T-helper 1 cell treated with Interleukin-12 subunit alpha and Interleukin-12 subunit beta and Interleukin-4 antibody, amounts not matched to agents 30 μg/mL and 1 μg/mL, for 36 hours (primary cell): ENCODE measurements around the gene LAMA2.
"Not testable (repeated sequence)": the region's sequence is repeated elsewhere in the genome, so short reads cannot be mapped to it uniquely, and the experiment has no call there.

Source experiments
- H3K27ac Mint-ChIP-seq: one replicate; pipeline ENCODE4 v1.8.0; 2021; ENCODE audit warnings: mild to moderate bottlenecking, mixed read lengths
- H3K27me3 Mint-ChIP-seq: one replicate; pipeline ENCODE4 v1.8.0; 2021; ENCODE audit warnings: low read depth, mixed read lengths
- H3K36me3 Mint-ChIP-seq: one replicate; pipeline ENCODE4 v1.8.0; 2021; ENCODE audit warnings: low read depth, mixed read lengths
- H3K4me1 Mint-ChIP-seq: one replicate; pipeline ENCODE4 v1.8.0; 2021; ENCODE audit warnings: low read depth, mixed read lengths
- H3K4me3 Mint-ChIP-seq: one replicate; pipeline ENCODE4 v1.8.0; 2021; ENCODE audit warnings: mild to moderate bottlenecking, moderate library complexity, mixed read lengths
- H3K9me3 Mint-ChIP-seq: one replicate; pipeline ENCODE4 v1.8.0; 2021; ENCODE audit warnings: mixed read lengths

Gene LAMA2

GRCh38 chr6:129130959-129131681 lies 248.2 kb downstream of the LAMA2 start:
- Mint-ChIP-seq H3K4me3 (no peak overlapping the region), H3K4me1 (no peaks in the 10 kb centered on the region), H3K36me3 (no peaks in the 10 kb centered on the region), H3K9me3 (no peaks in the 10 kb centered on the region), H3K27me3 (no peaks in the 10 kb centered on the region), H3K27ac (no peak overlapping the region)

GRCh38 chr6:129133770-129134192 lies 250.8 kb downstream of the LAMA2 start:
- H3K27ac Mint-ChIP-seq: no peak overlapping the region
- no peak overlapping the region for H3K4me3 Mint-ChIP-seq
- no peaks in the 10 kb centered on the region for H3K9me3 Mint-ChIP-seq
- no peaks in the 10 kb centered on the region for H3K4me1 Mint-ChIP-seq
- H3K27me3 Mint-ChIP-seq: no peaks in the 10 kb centered on the region
- H3K36me3 Mint-ChIP-seq: no peaks in the 10 kb centered on the region

- no peaks in the 10 kb centered on the region for H3K27me3 Mint-ChIP-seq
These were observed 251.6 kb downstream of the LAMA2 start for GRCh38 chr6:129134535-129134934.

GRCh38 chr6:129135451-129135850 lies 252.5 kb downstream of the LAMA2 start:
- Mint-ChIP-seq H3K27me3 (no peaks in the 10 kb centered on the region), H3K4me1 (no peaks in the 10 kb centered on the region), H3K4me3 (no peak overlapping the region), H3K9me3 (no peaks in the 10 kb centered on the region), H3K36me3 (no peaks in the 10 kb centered on the region), H3K27ac (no peak overlapping the region)

More at GRCh38 chr6:129134535-129134934, 251.6 kb downstream of the LAMA2 start:
- no peaks in the 10 kb centered on the region for H3K36me3 Mint-ChIP-seq
- no peaks in the 10 kb centered on the region for H3K9me3 Mint-ChIP-seq
- H3K4me1 Mint-ChIP-seq: no peaks in the 10 kb centered on the region
- no peak overlapping the region for H3K27ac Mint-ChIP-seq
- no peak overlapping the region for H3K4me3 Mint-ChIP-seq

- no peak overlapping the region for H3K27ac Mint-ChIP-seq
- no peaks in the 10 kb centered on the region for H3K9me3 Mint-ChIP-seq
- no peak overlapping the region for H3K4me3 Mint-ChIP-seq
- no peaks in the 10 kb centered on the region for H3K36me3 Mint-ChIP-seq
- no peaks in the 10 kb centered on the region for H3K4me1 Mint-ChIP-seq
- no peaks in the 10 kb centered on the region for H3K27me3 Mint-ChIP-seq
These were observed 253.8 kb downstream of the LAMA2 start for GRCh38 chr6:129136751-129137150.

- Mint-ChIP-seq H3K9me3 (no peaks in the 10 kb centered on the region), H3K27ac (no peak overlapping the region), H3K27me3 (no peaks in the 10 kb centered on the region), H3K36me3 (no peaks in the 10 kb centered on the region), H3K4me1 (no peaks in the 10 kb centered on the region), H3K4me3 (no peak overlapping the region)
These were observed 255.9 kb downstream of the LAMA2 start for GRCh38 chr6:129138739-129139405.

- Mint-ChIP-seq H3K4me3 (no peak overlapping the region), H3K9me3 (no peaks in the 10 kb centered on the region), H3K27me3 (no peaks in the 10 kb centered on the region), H3K36me3 (no peaks in the 10 kb centered on the region), H3K27ac (no peak overlapping the region), H3K4me1 (no peaks in the 10 kb centered on the region)
These were observed 257.6 kb downstream of the LAMA2 start for GRCh38 chr6:129140526-129140925.

- Mint-ChIP-seq H3K27ac (no peak overlapping the region), H3K9me3 (no peaks in the 10 kb centered on the region), H3K36me3 (no peaks in the 10 kb centered on the region), H3K27me3 (no peaks in the 10 kb centered on the region), H3K4me3 (no peak overlapping the region), H3K4me1 (no peaks in the 10 kb centered on the region)
These were observed 258.6 kb downstream of the LAMA2 start for GRCh38 chr6:129141499-129141898.

GRCh38 chr6:129146902-129147301 lies 264.0 kb downstream of the LAMA2 start:
- Mint-ChIP-seq H3K36me3 (no peaks in the 10 kb centered on the region), H3K27ac (no peak overlapping the region), H3K9me3 (no peaks in the 10 kb centered on the region), H3K4me1 (no peaks in the 10 kb centered on the region), H3K27me3 (no peaks in the 10 kb centered on the region), H3K4me3 (no peak overlapping the region)

- Mint-ChIP-seq H3K27ac (no peak overlapping the region), H3K9me3 (no peaks in the 10 kb centered on the region), H3K4me3 (no peak overlapping the region), H3K36me3 (no peaks in the 10 kb centered on the region), H3K4me1 (no peaks in the 10 kb centered on the region), H3K27me3 (no peaks in the 10 kb centered on the region)
These were observed 267.6 kb downstream of the LAMA2 start for GRCh38 chr6:129150507-129150906.

GRCh38 chr6:129153257-129153656 lies 270.3 kb downstream of the LAMA2 start:
- Mint-ChIP-seq H3K4me1 (no peaks in the 10 kb centered on the region), H3K4me3 (no peak overlapping the region), H3K36me3 (no peaks in the 10 kb centered on the region), H3K27me3 (no peaks in the 10 kb centered on the region), H3K27ac (no peak overlapping the region), H3K9me3 (no peaks in the 10 kb centered on the region)

GRCh38 chr6:129159242-129159641 lies 276.3 kb downstream of the LAMA2 start:
- not testable (repeated sequence) for H3K4me1 Mint-ChIP-seq, H3K36me3 Mint-ChIP-seq, H3K4me3 Mint-ChIP-seq, H3K9me3 Mint-ChIP-seq, H3K27me3 Mint-ChIP-seq, H3K27ac Mint-ChIP-seq

- no peaks in the 10 kb centered on the region for H3K4me1 Mint-ChIP-seq
- H3K9me3 Mint-ChIP-seq: no peaks in the 10 kb centered on the region
- no peak overlapping the region for H3K4me3 Mint-ChIP-seq
- no peaks in the 10 kb centered on the region for H3K27me3 Mint-ChIP-seq
- H3K36me3 Mint-ChIP-seq: no peaks in the 10 kb centered on the region
- H3K27ac Mint-ChIP-seq: no peak overlapping the region
These were observed 279.7 kb downstream of the LAMA2 start for GRCh38 chr6:129162605-129163004.

GRCh38 chr6:129163551-129163950 lies 280.6 kb downstream of the LAMA2 start:
- Mint-ChIP-seq H3K27me3 (no peaks in the 10 kb centered on the region), H3K4me3 (no peak overlapping the region), H3K36me3 (no peaks in the 10 kb centered on the region), H3K9me3 (no peaks in the 10 kb centered on the region), H3K4me1 (no peaks in the 10 kb centered on the region), H3K27ac (no peak overlapping the region)

GRCh38 chr6:129164032-129164431 lies 281.1 kb downstream of the LAMA2 start:
- Mint-ChIP-seq H3K4me3 (no peak overlapping the region), H3K27ac (no peak overlapping the region), H3K4me1 (no peaks in the 10 kb centered on the region), H3K36me3 (no peaks in the 10 kb centered on the region), H3K27me3 (no peaks in the 10 kb centered on the region), H3K9me3 (no peaks in the 10 kb centered on the region)
